Left ventricle myocardium inferior (tissue), 1 donor: ENCODE measurements around the gene ROBO2. TPM values are rescaled to one million over a fixed set of nuclear protein-coding genes. Genes with fewer than 3 reads are reported as not detected.

Experiments
- DNase-seq: peaks from one replicate; pipeline ENCODE4 v3.0.0-alpha.2; 2020
- H3K27ac ChIP-seq: fragments of 200-600 bp; replicated peaks from 2 replicates; pipeline ENCODE4 v1.8.0; 2021
- H3K27me3 ChIP-seq: fragments of 200-600 bp; 2 replicates; pipeline ENCODE4 v1.8.0; 2021; ENCODE audit warnings: low read depth
- H3K36me3 ChIP-seq: fragments of 200-600 bp; 2 replicates; pipeline ENCODE4 v1.8.0; 2021
- H3K4me1 ChIP-seq: fragments of 200-600 bp; 2 replicates; pipeline ENCODE4 v1.8.0; 2021
- H3K4me3 ChIP-seq: fragments of 200-600 bp; 2 replicates; pipeline ENCODE4 v1.8.0; 2021; ENCODE audit warnings: mild to moderate bottlenecking, moderate library complexity
- H3K9me3 ChIP-seq: fragments of 200-600 bp; replicated peaks from 2 replicates; pipeline ENCODE4 v1.8.0; 2021
- CTCF ChIP-seq: fragments of 200-600 bp; IDR thresholded peaks from 2 replicates; pipeline ENCODE4 v1.8.0; 2021; ENCODE audit warnings: antibody characterized with exemption, mild to moderate bottlenecking, borderline replicate concordance
- intact Hi-C: fragments of 100-400 bp; cut with micrococcal nuclease; formaldehyde crosslinking; loops from one replicate; pipeline ENCODE4 v1.11.0; 2022
- total RNA-seq: library from RNA; stranded (reverse); fragmentation: NEBNext Ultra II Directional; extraction: Animal tissue kit (Norgen Biotek cat#: 25700); gene quantifications from one replicate; pipeline ENCODE4 v1.2.1, GENCODE V29; 2021
- donor health status: DM: no; HTN: yes; CAD: no; lungs with severe emphysema.

The ROBO2 gene
- total RNA-seq, 1 donor from 2014 or later: 0.19 TPM

DNA sequence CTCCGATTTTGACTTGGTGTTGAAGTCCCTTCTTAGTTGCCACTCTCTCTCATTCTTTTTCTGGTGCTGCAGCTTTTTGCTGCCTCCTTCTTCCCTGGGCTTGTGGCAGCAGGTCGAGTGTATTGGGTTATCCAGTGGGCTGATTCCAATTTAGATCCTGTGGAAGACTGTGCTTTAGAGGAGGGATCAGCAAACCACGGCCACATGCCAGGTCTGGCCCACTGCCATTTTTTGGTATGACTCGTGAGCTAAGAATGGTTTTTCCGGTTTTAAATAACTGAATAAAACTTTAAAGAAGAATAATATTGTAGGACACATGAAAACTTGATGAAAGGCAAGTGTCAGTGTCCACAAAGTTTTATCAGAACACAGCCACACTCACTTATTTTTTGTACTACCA lies 330.5 kb downstream of the ROBO2 start:
- H3K9me3 ChIP-seq: no peaks in the 10 kb centered on the region
- DNase-seq: no peak
- no peak for TF ChIP-seq CTCF
- no peaks in the 10 kb centered on the region for H3K27me3 ChIP-seq
- H3K36me3 ChIP-seq: no peaks in the 10 kb centered on the region
- no peak overlapping the region for H3K4me3 ChIP-seq
- intact Hi-C loops: no loop called here
- no peak overlapping the region for H3K27ac ChIP-seq
- H3K4me1 ChIP-seq: no peaks in the 10 kb centered on the region

GRCh38 chr3:77372018-77372417 lies 332.1 kb downstream of the ROBO2 start:
- TF ChIP-seq CTCF: no peak
- intact Hi-C loops: no loop called here
- no peak for DNase-seq
- no peaks in the 10 kb centered on the region for H3K9me3 ChIP-seq
- H3K4me3 ChIP-seq: no peak overlapping the region
- H3K36me3 ChIP-seq: no peaks in the 10 kb centered on the region
- no peak overlapping the region for H3K27ac ChIP-seq
- H3K4me1 ChIP-seq: no peaks in the 10 kb centered on the region
- no peaks in the 10 kb centered on the region for H3K27me3 ChIP-seq

DNA sequence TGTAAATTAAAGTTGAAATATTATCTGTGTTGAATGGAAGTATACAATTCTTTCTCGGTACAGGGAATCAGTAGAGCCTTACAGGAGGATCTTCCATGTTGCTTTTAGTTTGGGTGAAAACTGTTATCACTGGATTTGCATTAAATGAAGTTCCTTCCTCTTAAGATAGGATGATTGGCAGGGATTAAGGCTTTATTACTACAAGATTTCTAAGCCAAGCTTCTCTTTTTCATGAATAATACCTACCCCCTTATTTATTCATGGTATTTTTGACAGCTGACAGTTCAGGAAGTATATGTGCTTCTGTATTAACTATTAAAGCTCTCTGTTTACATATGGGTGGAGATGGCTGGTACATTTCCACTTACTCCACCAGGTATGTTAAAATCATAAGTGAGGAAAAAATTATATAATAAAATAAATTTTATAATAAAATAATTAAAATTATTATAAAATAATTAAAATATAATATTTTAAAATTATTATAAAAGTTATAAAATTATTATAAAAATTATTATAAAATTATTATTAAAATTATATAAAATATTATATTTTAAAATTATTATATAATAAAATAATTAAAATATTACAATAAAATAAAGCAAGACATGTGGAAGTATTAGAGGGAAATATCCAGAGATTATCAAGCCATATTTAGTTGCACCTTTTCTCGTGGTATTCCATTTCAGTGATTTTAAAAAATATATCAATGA lies 332.9 kb downstream of the ROBO2 start:
- Histone ChIP-seq H3K9me3 (no peaks in the 10 kb centered on the region), H3K4me1 (no peaks in the 10 kb centered on the region), H3K36me3 (no peaks in the 10 kb centered on the region), H3K4me3 (no peak overlapping the region), H3K27me3 (no peaks in the 10 kb centered on the region), H3K27ac (no peak overlapping the region)
- no peak for DNase-seq
- no peak for TF ChIP-seq CTCF
- intact Hi-C loops: no loop called here

DNA sequence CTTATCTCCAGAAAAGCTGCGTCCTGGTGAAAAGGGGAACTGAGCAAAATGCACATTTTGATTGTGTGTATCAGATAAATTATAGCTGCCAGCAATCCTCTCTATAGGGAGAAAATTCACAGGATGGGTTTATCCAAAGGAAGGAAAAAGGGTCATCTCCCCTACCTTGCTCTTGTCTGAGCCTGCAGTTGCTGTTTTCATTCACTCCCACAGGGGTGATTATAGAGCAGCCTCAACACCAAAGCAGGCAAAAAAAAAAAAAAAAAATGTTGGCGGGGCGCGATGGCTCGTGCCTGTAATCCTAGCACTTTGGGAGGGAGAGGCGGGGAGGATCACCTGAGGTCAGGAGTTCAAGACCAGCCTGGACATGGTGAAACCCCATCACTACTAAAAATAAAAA lies 333.7 kb downstream of the ROBO2 start:
- H3K4me3 ChIP-seq: no peak overlapping the region
- H3K9me3 ChIP-seq: no peaks in the 10 kb centered on the region
- no peaks in the 10 kb centered on the region for H3K27me3 ChIP-seq
- no peaks in the 10 kb centered on the region for H3K36me3 ChIP-seq
- no peaks in the 10 kb centered on the region for H3K4me1 ChIP-seq
- TF ChIP-seq CTCF: no peak
- intact Hi-C loops: no loop called here
- DNase-seq: no peak
- H3K27ac ChIP-seq: no peak overlapping the region

GRCh38 chr3:77376511-77376910 lies 336.6 kb downstream of the ROBO2 start:
- H3K27ac ChIP-seq: no peak overlapping the region
- no peaks in the 10 kb centered on the region for H3K9me3 ChIP-seq
- no peak overlapping the region for H3K4me3 ChIP-seq
- no peaks in the 10 kb centered on the region for H3K36me3 ChIP-seq
- H3K4me1 ChIP-seq: no peaks in the 10 kb centered on the region
- intact Hi-C loops: no loop called here
- no peak for TF ChIP-seq CTCF
- no peaks in the 10 kb centered on the region for H3K27me3 ChIP-seq
- DNase-seq: no peak
